B cell (primary cell): Measurements from ENCODE around the gene ST6GAL1. TPM values are rescaled to one million over a fixed set of nuclear protein-coding genes. Genes with fewer than 3 reads are reported as not detected.

Source experiments
- ATAC-seq: fragments of 200-7000 bp; cut with Tn5 transposase; one replicate; pipeline ENCODE4 v1.10.0; 2021; ENCODE audit warnings: low read depth, mild to moderate bottlenecking, moderate number of reproducible peaks, moderate library complexity
- CTCF ChIA-PET: fragments of 350-600 bp; sonication (Branson Sonifier 250); formaldehyde crosslinking; loops from one replicate; lab custom pipeline; 2021; ENCODE audit warnings: antibody characterized with exemption, inconsistent platforms; lab: Charles Lee
- POLR2A ChIA-PET: fragments of 350-600 bp; sonication (Branson Sonifier 250); formaldehyde crosslinking; loops from one replicate; lab custom pipeline; 2021; ENCODE audit warnings: antibody characterized with exemption; lab: Charles Lee
- DNase-seq: peaks from one replicate; pipeline ENCODE4 v3.0.0; 2013
- H2AFZ ChIP-seq: 2 replicates; pipeline ENCODE4 v1.6.1; 2012; ENCODE audit warnings: mild to moderate bottlenecking, low read depth, low read length; ENCODE audit not compliant: insufficient read depth, poor library complexity, severe bottlenecking
- H3K27ac ChIP-seq, 2 donors: 1 replicate in 1 of 2; 2 replicates in 1 of 2; pipeline ENCODE4 v1.5.1; 2012 to 2013; ENCODE audit warnings: low read length in 2 of 2, mild to moderate bottlenecking in 2 of 2, moderate library complexity in 1 of 2
- H3K27me3 ChIP-seq, 4 experiments: fragments of 200-600 bp in 1 of 4; sonication (generic) in 1 of 4; replicated peaks in 1 of 4; 1 replicate in 2 of 4; 2 replicates in 2 of 4; pipeline versions ENCODE4 v1.6.1 to v1.7.0; 2013 to 2016; ENCODE audit warnings: low read length in 3 of 4, mild to moderate bottlenecking in 2 of 4, mixed read lengths in 1 of 4, moderate library complexity in 1 of 4; ENCODE audit not compliant: insufficient read depth in 4 of 4, control insufficient read depth in 3 of 4; ENCODE audit errors: control extremely low read depth in 1 of 4
- H3K36me3 ChIP-seq, 2 experiments: replicated peaks in 1 of 2; 1 replicate in 1 of 2; 2 replicates in 1 of 2; pipeline versions ENCODE4 v1.6.1 to v1.7.1; 2013; ENCODE audit warnings: low read length in 1 of 2; ENCODE audit not compliant: insufficient read depth in 2 of 2, control insufficient read depth in 1 of 2; ENCODE audit errors: control extremely low read depth in 1 of 2, extremely low read depth in 1 of 2
- H3K4me1 ChIP-seq, 2 donors: fragments of 200-600 bp in 1 of 2; sonication (generic) in 1 of 2; 1 replicate in 1 of 2; 2 replicates in 1 of 2; pipeline versions ENCODE4 v1.5.1 to v1.6.1; 2013 to 2017; ENCODE audit warnings: low read length in 2 of 2; ENCODE audit not compliant: control insufficient read depth in 2 of 2, insufficient read depth in 2 of 2
- H3K4me2 ChIP-seq: replicated peaks from 2 replicates; pipeline ENCODE3; 2012; ENCODE audit warnings: mild to moderate bottlenecking, low read depth, low read length; ENCODE audit not compliant: poor library complexity, severe bottlenecking
- H3K4me3 ChIP-seq, 5 experiments: fragments of 200-600 bp in 1 of 5; sonication (generic) in 1 of 5; 1 replicate in 3 of 5; 2 replicates in 2 of 5; pipeline versions ENCODE4 v1.5.1 to v1.7.0; 2011 to 2016; ENCODE audit warnings: low read length in 4 of 5, mild to moderate bottlenecking in 4 of 5, low read depth in 2 of 5, control low read depth in 1 of 5, moderate library complexity in 1 of 5; ENCODE audit not compliant: insufficient read depth in 1 of 5; ENCODE audit errors: control extremely low read depth in 1 of 5, extremely low read depth in 1 of 5
- H3K79me2 ChIP-seq: fragments of 200-600 bp; sonication (generic); one replicate; pipeline ENCODE4 v1.6.0; 2016; ENCODE audit warnings: low read length; ENCODE audit not compliant: control insufficient read depth, insufficient read depth
- H3K9ac ChIP-seq: fragments of 200-600 bp; sonication (generic); 2 replicates; pipeline ENCODE4 v1.6.1; 2017; ENCODE audit warnings: mild to moderate bottlenecking, low read length, moderate library complexity
- H3K9me3 ChIP-seq, 3 donors: one replicate each; pipeline versions ENCODE4 v1.6.1 to v1.7.1; 2013; ENCODE audit warnings: low read length in 2 of 3; ENCODE audit not compliant: control insufficient read depth in 2 of 3, insufficient read depth in 1 of 3; ENCODE audit errors: control extremely low read depth in 1 of 3
- H4K20me1 ChIP-seq: 2 replicates; pipeline ENCODE4 v1.6.0; 2012; ENCODE audit warnings: mild to moderate bottlenecking, low read length; ENCODE audit not compliant: insufficient read depth, control insufficient read depth, poor library complexity, severe bottlenecking
- H3K27ac Mint-ChIP-seq: one replicate; pipeline ENCODE4 v1.8.0; 2021; ENCODE audit warnings: mixed read lengths
- H3K27me3 Mint-ChIP-seq: one replicate; pipeline ENCODE4 v1.8.0; 2021; ENCODE audit warnings: mixed read lengths
- H3K4me1 Mint-ChIP-seq: one replicate; pipeline ENCODE4 v1.8.0; 2021; ENCODE audit warnings: mixed read lengths
- H3K4me3 Mint-ChIP-seq: one replicate; pipeline ENCODE4 v1.8.0; 2021; ENCODE audit warnings: mixed read lengths
- H3K9me3 Mint-ChIP-seq: one replicate; pipeline ENCODE4 v1.8.0; 2022; ENCODE audit warnings: mixed read lengths; ENCODE audit not compliant: insufficient read depth
- CTCF ChIP-seq: fragments of 200-600 bp; IDR thresholded peaks from one replicate; pipeline ENCODE4 v1.8.0; 2022; ENCODE audit warnings: antibody characterized with exemption, mild to moderate bottlenecking
- EZH2 ChIP-seq: IDR thresholded peaks from 2 replicates; pipeline ENCODE4 v1.6.1; 2012; ENCODE audit warnings: borderline replicate concordance, low read depth, mild to moderate bottlenecking, moderate library complexity, low read length; ENCODE audit not compliant: insufficient read depth, poor library complexity, severe bottlenecking
- WGBS: methylation state at CpG from one replicate; pipeline ENCODE4 v1.1.5; 2013; ENCODE audit warnings: missing lambda C conversion rate; ENCODE audit not compliant: insufficient coverage; 5-methylcytosine and 5-hydroxymethylcytosine counted together
- intact Hi-C: fragments of 100-400 bp; cut with micrococcal nuclease; formaldehyde crosslinking; loops from one replicate; pipeline ENCODE4 v1.10.0; 2022
- polyA plus RNA-seq: library from polyadenylated mRNA; depleted of rRNA; stranded (reverse); fragments of >200 nt; gene quantifications from 2 replicates; pipeline ENCODE4 v1.2.3, GENCODE V29; 2012
- total RNA-seq, 2 donors: library from RNA; stranded (reverse); fragments of 120-200 nt in 1 of 2; gene quantifications; 1 replicate in 1 of 2; 2 replicates in 1 of 2; pipeline versions ENCODE4 v1.2.3 to v1.2.4, GENCODE V29; 2013 to 2022

The ST6GAL1 gene
- total and polyA plus RNA-seq, 2 donors (not counting 1 experiment from before 2014, with no cell fraction given), result 174 to 563 TPM

- Mint-ChIP-seq H3K9me3 (no peaks in the 10 kb centered on the region), H3K4me3 (no peak overlapping the region), H3K27ac (peak overlapping the region; percentile 88), H3K27me3 (no peaks in the 10 kb centered on the region), H3K4me1 (peaks cover 80% of the 10 kb centered on the region)
- DNase-seq, result no peak
- Histone ChIP-seq H3K27ac (peak overlapping the region in 1 of 2 donors; percentile 63), H3K9me3 (no peaks in the 10 kb centered on the region), H3K36me3 (peaks cover 0 to 33% of the 10 kb centered on the region in 2 experiments), H4K20me1 (no peaks in the 10 kb centered on the region), H3K4me1 (peaks cover 56 to 79% of the 10 kb centered on the region in 2 donors), H3K9ac (no peak overlapping the region), H3K4me2 (no peak overlapping the region), H3K4me3 (no peak overlapping the region), H3K27me3 (no peaks in the 10 kb centered on the region), H2AFZ (no peak overlapping the region), H3K79me2 (peaks cover 60% of the 10 kb centered on the region)
- ChIA-PET POLR2A (interaction anchor here (1.1 to 1.4 kb wide), 2 partner anchors 33 to 37 kb away, joined by 5 to 13 read pairs; no protein-coding TSS in a partner anchor), CTCF (interaction anchor here (1.0 to 1.6 kb wide), 3 partner anchors 82 to 181 kb away, joined by 3 to 8 read pairs (median 3); no protein-coding TSS in a partner anchor)
- ATAC-seq, result no peak
- intact Hi-C loops, result no loop called here
- 99% methylated on average over 6 of the region's 6 CpGs for WGBS
- TF ChIP-seq EZH2 (no peak), CTCF (no peak)
Observed at GRCh38 chr3:186984064-186984463, 53.7 kb downstream of the ST6GAL1 start.

- Histone ChIP-seq H2AFZ (no peak overlapping the region), H3K36me3 (peaks cover 0 to 30% of the 10 kb centered on the region in 2 experiments), H3K4me2 (peak overlapping the region; percentile 59), H3K79me2 (peaks cover 66% of the 10 kb centered on the region), H3K9me3 (no peaks in the 10 kb centered on the region), H3K9ac (peak overlapping the region; percentile 25), H3K4me1 (peaks cover 64 to 83% of the 10 kb centered on the region in 2 donors), H3K27ac (peak overlapping the region; percentile 78 to 80), H3K27me3 (no peaks in the 10 kb centered on the region), H4K20me1 (no peaks in the 10 kb centered on the region), H3K4me3 (peak overlapping the region in 4 of 5 experiments; percentile 18 to 48 (median 27))
- ChIA-PET POLR2A (interaction anchor here (0.5 to 1.5 kb wide), 13 partner anchors 11 to 1937 kb away, joined by 3 to 7 read pairs (median 5); no protein-coding TSS in a partner anchor), CTCF (interaction anchor here (0.8 to 1.7 kb wide), 10 partner anchors 9 to 1043 kb away, joined by 3 to 6 read pairs (median 4); no protein-coding TSS in a partner anchor)
- TF ChIP-seq CTCF (no peak), EZH2 (no peak)
- Mint-ChIP-seq H3K27ac (peak overlapping the region; percentile 82), H3K4me1 (peaks cover 87% of the 10 kb centered on the region), H3K9me3 (no peaks in the 10 kb centered on the region), H3K27me3 (no peaks in the 10 kb centered on the region), H3K4me3 (peak overlapping the region; percentile 78)
- WGBS, result 38% methylated on average over 10 of the region's 14 CpGs
- intact Hi-C loops, result loop anchor here (1.0 to 5.0 kb wide), 2 partner anchors 11 to 41 kb away; no protein-coding TSS in a partner anchor
- DNase-seq (peak; percentile 80), ATAC-seq (peak; percentile 85)
Observed at GRCh38 chr3:186985661-186986364, 55.5 kb downstream of the ST6GAL1 start.
